GM18511 (cell line): ENCODE measurements around the gene KIF5C.

Experiments used
- ATAC-seq: cut with Tn5 transposase; IDR thresholded peaks from one replicate; pipeline ENCODE4 v1.9.1; 2021; ENCODE audit warnings: mild to moderate bottlenecking, moderate library complexity; ENCODE audit not compliant: unreplicated experiment

KIF5C gene

GRCh38 chr2:148984449-148984848 is 109.4 kb downstream of the KIF5C start:
- ATAC-seq, result no peak

DNA sequence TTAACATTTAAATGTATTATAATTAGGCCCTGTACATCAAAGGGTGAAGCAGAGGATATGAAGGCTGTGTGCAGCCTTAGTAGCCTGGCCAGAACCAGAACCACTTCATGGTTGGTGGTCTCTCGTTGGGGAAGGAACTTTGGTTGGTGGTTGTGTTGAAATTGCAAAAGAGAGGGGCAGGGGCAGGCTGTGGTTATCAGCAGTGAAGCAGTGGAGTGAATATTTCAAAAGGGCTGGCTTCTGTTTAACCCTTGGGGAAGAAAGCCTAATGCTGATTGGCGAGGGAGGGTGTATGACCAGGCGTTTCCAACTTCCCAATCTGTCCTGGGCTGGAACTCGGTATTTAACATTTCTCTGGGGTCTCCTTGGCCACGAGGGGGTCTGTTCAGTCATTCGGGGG is 112.3 kb downstream of the KIF5C start:
- ATAC-seq, result no peak

- ATAC-seq, result no peak
Observed at GRCh38 chr2:148988337-148988736, 113.3 kb downstream of the KIF5C start.

DNA sequence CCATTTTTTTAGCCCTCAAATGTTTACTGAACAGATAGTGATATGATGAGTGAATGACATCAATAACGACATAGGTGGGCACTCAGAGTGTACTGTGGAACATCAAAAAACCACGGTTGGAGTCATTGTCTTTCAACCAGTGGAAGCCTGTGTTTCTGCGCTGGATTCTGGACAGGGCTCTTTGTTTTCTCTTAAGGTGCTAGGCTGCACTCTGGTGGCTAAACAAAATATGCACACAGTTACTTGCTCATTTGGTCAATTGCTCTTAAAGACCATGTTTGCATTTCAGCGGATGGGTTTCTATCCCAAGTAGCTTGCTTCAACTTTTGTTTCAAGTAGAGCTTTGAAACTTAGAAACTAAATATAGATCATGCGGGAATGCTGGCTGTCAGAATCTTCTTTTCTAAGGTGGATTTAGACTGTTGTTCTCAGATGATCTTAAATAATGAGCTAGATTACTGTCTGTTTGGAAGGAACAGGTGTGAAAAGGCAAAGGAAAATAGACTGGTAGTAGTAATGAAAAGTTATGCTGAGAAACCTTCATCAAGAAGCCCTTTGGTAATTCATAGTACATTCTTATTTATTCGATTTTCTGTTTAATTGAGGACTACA is 115.0 kb downstream of the KIF5C start:
- ATAC-seq, result peak; percentile 94

- no peak for ATAC-seq
Observed at GRCh38 chr2:148990968-148991367, 115.9 kb downstream of the KIF5C start.

- ATAC-seq, result no peak
Observed at GRCh38 chr2:148992448-148992847, 117.4 kb downstream of the KIF5C start.

DNA sequence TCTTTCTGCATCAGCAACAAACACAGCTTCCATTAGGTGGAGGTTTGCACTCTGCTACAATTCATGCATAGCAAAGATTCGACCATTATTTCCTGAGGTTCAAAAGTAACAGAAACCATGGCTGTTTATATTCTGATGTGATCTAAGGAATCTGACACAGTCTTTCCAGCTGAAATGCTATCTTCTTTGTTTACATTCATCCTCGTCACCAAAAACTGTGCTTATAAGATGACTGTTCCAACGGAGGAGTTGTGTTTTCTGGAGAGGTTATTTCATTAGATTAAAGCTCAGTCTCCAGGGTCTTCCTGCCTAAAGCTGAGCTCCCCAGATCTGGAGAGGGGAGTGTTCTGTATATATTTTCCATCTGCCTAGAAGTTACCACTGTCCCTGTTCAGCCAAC is 118.3 kb downstream of the KIF5C start:
- ATAC-seq, result no peak

DNA sequence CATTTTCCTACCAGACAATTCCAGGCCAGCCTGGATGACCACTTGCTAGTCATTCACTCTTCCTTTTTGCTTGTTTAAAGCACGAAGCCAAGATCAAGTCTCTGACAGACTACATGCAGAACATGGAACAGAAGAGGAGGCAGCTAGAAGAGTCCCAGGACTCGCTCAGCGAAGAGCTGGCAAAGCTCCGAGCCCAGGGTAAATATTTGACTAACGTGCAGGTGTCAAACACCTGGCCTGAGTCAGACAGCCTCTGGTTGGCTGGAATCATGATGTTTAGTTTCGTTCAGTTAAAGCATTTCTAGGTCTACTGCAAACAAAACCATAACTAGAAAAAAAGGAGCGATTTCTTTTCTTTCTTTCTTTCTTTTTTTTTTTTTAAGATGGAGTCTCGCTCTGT is 119.3 kb downstream of the KIF5C start:
- no peak for ATAC-seq

GRCh38 chr2:148996805-148997204 is 121.8 kb downstream of the KIF5C start:
- ATAC-seq, result no peak

- no peak for ATAC-seq
Observed at GRCh38 chr2:148998165-148998830, 123.3 kb downstream of the KIF5C start.

- no peak for ATAC-seq
Observed at GRCh38 chr2:148998831-148999200, 123.8 kb downstream of the KIF5C start.

GRCh38 chr2:148999451-148999921 is 124.5 kb downstream of the KIF5C start:
- no peak for ATAC-seq

DNA sequence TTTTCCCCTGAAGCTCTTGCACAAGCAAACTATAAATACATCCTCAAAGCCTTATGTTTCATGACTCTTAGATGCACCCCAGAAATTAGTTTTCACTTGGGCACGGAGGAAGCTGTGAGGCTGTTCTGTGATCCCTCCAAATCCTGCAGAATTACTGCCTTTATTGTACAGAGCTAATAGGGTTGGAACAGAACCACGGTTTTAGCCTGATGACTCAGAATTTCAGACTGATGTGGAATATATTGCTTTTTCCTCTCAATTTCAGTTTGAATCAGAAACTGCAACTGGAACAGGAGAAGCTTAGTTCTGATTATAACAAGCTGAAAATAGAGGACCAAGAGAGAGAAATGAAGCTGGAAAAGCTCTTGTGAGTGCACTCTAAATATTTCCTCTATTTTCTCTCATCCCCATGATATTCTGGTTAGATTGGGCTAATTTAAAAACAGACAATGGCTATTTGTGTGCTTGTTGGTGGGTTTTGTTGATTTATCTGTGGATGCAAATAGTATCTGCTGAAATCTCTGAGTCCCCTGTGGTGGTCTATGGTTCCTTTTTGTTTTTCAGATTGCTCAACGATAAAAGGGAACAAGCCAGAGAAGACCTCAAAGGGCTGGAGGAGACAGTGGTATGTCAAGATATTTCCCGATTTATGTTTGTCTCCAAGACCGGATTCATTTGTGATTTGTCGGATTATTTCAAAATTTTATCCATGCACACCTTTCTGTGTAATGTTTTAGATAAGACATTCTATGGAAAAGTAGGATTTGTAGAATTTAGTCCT is 125.3 kb downstream of the KIF5C start:
- ATAC-seq, result no peak

DNA sequence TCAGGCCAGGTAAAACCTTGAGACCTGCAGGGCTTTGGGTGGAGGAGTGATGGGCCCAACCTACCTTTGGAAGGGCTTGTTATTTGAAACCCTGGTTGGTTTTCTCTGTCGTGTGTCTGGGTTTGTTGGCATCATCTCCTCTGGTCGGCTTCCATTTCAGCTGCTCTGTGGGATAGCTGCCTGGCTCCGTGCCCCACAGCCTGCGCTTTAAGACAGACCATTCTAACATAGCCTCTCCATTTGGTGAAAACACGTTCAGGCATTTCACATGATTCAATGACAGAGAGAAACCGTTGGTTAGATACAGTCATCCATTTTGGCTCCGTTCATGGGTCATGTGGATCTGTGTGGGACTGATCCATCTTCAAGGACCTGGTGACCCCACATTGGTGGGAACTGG is 126.5 kb downstream of the KIF5C start:
- ATAC-seq, result no peak

GRCh38 chr2:149002378-149002890 is 127.4 kb downstream of the KIF5C start:
- ATAC-seq, result no peak

- no peak for ATAC-seq
Observed at GRCh38 chr2:149002891-149003740, 128.1 kb downstream of the KIF5C start.

DNA sequence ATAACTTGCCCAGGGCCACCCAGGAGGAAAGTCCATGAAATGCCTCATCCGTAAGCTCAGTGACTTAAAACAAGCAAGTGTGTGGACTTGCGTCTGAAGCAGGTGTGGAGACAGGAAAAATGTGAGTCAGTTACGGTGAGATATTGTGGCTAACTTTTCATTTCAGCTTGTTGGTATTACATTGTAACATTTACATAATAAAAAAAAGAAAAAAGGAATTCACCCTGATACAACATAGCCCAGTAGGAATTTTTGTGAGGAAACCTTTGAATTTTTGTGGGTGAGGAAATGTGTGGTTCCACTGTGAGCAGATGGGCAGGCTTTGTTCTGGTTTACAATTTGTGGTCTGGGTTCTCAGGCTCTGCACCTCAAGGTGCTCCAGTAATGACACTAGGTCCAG is 129.8 kb downstream of the KIF5C start:
- ATAC-seq, result no peak

GRCh38 chr2:149005471-149006077 is 130.5 kb downstream of the KIF5C start:
- no peak for ATAC-seq

DNA sequence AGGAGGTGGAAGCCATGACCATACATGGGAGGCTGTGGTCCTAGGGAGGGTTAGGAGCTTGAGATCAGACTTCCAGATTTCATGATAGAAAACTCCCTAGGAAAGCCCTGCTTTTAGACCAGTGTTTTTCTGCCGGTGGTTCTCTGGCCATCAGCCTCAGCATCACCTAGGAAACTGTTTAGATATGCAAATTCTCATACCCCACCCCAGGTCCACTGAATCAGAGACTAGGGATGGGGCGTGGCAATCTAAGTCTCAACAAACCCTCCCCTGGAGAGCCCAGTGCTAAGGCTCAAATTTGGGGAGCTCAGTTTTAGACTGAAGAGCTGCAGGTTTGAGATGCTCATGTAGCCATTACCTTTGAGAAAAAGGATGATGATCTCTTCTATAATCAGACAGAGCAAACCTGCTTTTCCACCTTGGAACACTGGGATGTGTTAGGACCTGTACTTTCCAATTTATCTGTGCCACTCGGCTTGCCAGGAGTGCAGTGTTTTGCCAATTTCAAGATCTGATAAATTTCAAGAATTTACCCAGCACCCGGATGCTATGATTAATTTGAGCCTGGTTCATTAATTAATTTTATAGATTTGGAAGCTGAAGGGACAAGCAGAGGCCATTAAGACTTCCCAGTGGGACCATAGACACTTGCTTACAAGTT is 132.0 kb downstream of the KIF5C start:
- no peak for ATAC-seq

DNA sequence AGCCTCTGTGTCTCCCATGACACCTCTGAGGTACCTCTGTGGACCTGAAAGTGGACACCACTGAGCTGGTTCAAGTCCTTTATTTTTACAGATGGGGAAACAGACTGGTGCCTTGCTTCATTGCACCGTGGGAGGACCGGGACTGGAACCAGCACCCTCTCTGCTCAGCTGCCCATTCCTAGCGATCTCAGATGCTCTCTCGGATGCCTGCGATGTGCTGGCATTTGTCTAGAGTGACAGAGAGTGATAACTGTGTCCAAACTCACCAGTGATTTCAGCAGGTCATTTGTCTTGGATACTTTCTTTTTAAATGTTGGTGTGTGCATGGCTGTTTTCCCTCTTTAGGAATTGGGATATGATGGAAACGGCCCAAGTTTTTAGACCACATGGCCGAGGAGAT is 133.4 kb downstream of the KIF5C start:
- no peak for ATAC-seq
